HG02840 (cell line): Measurements from ENCODE around the gene LUZP2.

Experiments used
- ATAC-seq: cut with Tn5 transposase; IDR thresholded peaks from one replicate; pipeline ENCODE4 v1.9.1; 2021; ENCODE audit warnings: mild to moderate bottlenecking, moderate library complexity, moderate number of reproducible peaks; ENCODE audit not compliant: unreplicated experiment, low FRiP score

The LUZP2 gene

GRCh38 chr11:24559315-24559714, 62.5 kb downstream of the LUZP2 start:
- no peak for ATAC-seq

- ATAC-seq = no peak
Observed at GRCh38 chr11:24560324-24560723, 63.5 kb downstream of the LUZP2 start.

DNA sequence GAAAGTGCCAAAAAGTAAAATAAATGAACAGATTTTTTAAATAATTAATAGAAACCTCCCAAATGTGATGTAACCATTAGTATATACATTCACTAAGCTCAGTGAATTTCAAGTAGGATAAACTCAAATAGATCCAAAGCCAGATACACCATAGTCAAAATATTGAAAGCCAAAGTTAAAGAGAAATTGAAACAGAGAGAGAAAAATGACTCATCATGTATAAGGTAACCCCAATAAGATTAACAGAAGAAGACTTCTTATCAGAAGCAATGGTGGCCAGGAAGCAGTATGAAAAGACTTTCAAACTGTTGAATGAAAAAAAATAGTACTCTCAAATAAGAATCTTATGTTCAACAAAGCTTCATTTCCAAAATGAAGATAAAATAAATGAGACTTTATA, 70.5 kb downstream of the LUZP2 start:
- ATAC-seq = no peak

DNA sequence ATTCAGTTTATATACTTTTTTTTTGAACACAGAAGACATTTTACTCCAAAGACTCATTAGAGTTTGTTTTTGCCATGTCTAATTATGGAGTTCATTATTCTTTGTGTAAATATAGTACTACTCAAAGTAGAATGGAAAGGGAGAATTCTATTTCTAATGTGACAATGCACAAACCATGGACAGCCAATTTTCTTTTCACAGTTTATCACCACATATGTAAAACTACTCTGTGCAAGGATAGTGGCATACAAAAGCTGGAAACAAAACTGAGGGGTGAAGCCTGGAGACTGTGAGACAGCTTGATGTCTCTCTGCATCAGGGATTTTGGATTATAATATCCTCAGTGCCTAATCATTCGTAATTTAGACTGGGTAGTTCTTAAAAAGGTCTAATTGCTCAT, 75.5 kb downstream of the LUZP2 start:
- ATAC-seq = no peak

DNA sequence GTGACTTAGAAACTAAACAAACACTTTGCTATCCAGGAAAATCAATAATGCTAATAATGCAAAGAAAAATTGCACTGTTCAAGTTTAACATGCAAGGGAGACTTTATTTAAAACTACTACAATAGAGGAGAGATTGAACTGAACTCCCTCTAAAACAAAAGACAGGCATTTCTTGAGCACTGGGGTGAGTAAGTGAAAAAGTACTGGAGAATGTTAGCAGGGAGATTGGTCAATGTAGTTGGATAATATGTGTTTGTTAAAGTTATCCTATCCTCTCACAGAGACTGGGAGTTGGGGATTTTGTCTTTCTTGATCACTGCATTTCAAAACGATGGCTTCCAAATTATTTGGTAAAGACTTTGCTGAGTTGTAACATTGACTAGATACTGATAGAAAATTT, 77.6 kb downstream of the LUZP2 start:
- no peak for ATAC-seq

DNA sequence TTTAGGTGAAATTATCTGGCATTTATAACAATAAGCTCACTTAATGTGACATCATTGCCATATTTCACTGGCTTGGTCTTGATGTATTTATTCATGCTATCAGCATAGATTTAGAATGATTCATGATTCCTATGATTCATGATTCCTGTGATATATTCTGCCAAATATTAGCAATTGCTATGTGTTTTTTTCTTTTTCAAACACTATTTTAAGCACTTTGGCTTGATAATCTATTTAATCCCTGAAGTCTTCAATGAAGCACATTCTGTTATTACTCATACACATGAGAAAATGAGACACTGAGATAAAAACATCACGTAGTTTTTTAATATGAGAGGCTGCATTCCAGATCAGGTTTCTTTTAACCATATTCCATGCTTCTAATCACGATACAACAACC, 78.5 kb downstream of the LUZP2 start:
- ATAC-seq = no peak

- ATAC-seq = no peak
Observed at GRCh38 chr11:24585192-24585591, 88.3 kb downstream of the LUZP2 start.

GRCh38 chr11:24587635-24588034, 90.8 kb downstream of the LUZP2 start:
- no peak for ATAC-seq

DNA sequence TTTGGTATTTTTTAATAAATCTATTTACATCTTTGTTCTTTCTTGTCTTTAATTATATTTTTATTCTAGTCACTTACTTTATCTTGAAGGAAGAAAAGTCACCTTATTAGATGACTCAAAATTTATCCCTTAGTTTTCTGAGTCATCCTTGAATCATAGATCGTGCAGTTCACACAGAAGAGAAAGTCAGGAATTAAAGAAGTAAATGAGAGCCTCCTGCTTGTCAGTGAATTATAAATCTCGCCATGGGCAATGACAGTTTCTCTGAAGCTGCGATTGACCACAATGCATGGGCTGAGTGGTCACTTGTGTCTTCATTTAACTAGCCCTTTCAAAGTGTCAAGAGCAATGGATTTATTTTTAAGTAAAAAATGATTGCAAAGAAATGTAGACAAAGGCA, 91.2 kb downstream of the LUZP2 start:
- no peak for ATAC-seq

- no peak for ATAC-seq
Observed at GRCh38 chr11:24589064-24589463, 92.2 kb downstream of the LUZP2 start.

GRCh38 chr11:24591283-24591682, 94.4 kb downstream of the LUZP2 start:
- no peak for ATAC-seq

GRCh38 chr11:24592360-24592759, 95.5 kb downstream of the LUZP2 start:
- no peak for ATAC-seq

GRCh38 chr11:24593332-24593731, 96.5 kb downstream of the LUZP2 start:
- no peak for ATAC-seq

GRCh38 chr11:24594401-24594800, 97.5 kb downstream of the LUZP2 start:
- ATAC-seq = no peak

- no peak for ATAC-seq
Observed at GRCh38 chr11:24598641-24599040, 101.8 kb downstream of the LUZP2 start.

DNA sequence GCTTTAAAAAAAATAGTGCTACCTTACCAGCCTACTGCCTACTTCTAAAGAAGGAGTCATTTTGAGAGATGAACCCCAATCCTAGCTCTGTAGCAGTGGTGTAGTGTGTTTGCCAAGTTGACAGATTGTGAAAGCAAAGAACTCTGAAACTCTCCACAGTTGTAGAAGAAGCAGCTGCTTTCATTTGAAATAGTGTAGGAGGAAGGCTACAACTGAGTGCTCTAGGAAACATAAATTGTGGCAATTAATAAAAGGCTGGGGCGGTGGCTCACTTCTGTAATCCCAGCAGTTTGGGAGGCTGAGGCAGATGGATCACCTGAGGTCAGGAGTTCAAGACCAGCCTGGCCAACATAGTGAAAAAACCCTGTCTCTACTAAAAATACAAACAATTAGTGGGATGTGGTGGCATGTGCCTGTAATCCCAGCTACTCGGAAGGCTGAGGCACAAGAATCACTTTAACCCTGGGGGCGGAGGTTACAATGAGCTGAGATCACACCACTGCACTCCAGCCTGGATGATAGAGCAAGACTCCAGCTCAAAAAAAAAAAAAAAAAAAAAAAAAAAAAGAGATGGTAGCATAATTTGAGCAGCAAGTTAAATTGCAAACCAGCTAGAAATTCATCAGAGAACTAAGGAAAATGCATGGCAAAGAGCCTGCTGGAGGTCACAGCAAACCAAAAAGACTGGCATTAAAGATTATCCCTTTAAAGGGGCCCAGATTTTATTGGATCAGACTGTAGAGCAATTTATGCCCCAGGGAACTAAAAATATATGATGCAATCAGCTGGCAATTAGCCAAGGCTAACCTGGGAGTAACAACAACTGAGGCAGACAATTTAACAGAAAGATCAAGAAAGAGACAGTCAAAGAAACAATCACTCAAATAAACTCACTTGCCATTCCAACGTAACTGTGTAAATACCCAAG, 112.6 kb downstream of the LUZP2 start:
- ATAC-seq = no peak

- no peak for ATAC-seq
Observed at GRCh38 chr11:24615451-24616160, 118.8 kb downstream of the LUZP2 start.

DNA sequence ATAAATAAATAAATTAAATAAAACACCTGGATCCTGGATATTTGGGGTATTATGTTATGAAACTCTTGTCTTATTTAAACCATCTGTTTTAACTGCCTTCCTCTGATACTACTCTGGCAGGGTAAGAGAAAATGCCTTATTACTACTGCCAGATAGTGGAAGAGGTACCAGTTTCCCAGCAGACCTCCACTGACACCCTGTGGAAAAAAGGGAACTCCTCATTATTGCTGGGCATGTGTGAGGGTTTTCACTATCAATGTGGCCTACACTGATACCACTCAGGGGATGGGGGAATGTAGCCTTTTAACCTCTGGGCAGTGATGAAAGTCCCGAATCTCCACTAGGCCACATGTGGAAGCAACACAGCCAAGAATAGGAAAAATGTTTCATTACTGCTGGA, 121.0 kb downstream of the LUZP2 start:
- no peak for ATAC-seq

DNA sequence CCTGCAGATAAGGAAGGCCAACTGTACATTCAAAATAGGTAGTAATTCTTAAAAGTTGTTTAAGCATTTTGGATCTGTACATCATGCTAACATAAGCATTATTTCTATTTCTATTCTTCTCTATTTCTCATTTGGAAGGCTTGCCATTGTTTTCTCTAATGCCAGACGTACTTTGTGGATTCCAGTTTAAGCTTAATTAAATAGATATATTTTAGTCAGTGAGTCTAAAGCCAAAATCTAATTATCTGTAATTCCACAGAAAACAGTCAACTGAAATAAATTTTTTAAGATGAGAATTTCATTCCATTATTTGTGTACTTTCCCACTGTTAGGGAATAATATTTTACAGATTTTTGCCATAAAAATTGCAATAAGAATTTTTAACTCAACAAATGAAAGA, 123.0 kb downstream of the LUZP2 start:
- no peak for ATAC-seq

GRCh38 chr11:24622262-24622661, 125.4 kb downstream of the LUZP2 start:
- no peak for ATAC-seq

DNA sequence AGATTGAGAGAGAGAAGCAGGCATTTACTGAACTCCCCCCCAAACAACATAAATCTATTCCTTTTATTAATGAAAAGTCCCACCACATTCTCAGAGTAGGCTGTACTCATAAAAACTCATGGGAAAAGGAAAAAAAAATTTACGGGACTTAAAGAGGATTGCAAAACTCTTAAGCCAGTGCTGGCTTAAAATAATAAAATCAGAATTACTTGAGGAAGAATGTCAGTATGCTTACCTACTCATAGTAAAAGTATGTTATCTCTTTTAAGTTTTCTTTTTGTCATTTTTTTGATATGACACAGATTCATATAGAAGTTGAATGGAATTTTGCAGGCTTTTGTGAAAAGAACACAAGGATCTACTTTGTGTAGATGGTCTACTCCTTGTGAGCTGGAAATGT, 126.3 kb downstream of the LUZP2 start:
- ATAC-seq = no peak

DNA sequence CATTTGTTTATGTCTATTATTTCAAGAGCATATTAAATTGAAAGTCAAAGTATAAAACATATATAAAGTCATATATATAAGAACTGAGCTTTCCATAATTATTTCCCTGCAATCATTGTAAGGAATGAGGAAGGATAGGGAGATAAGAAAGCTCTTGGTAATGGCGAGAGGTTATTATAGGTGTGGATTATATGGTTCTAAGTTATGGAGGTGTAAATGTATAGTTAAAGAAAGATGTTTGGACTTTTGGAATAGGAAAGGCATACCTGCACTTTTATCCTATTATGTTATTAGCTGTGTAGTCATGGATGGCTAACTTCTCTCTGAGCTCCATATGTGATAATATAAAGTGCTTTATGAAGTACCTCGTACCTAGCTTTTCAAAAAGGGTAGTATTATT, 127.6 kb downstream of the LUZP2 start:
- ATAC-seq = no peak
